Neuronal stem cell (in vitro differentiated cells): ENCODE measurements around the gene PKD1.

Experiments
- DNase-seq: peaks from one replicate; pipeline ENCODE4 v3.0.0-alpha.2; 2013; ENCODE audit warnings: low spot score
- H2AFZ ChIP-seq: one replicate; pipeline ENCODE4 v1.6.1; 2013; ENCODE audit warnings: mild to moderate bottlenecking, low read length, inconsistent platforms
- H2AK5ac ChIP-seq: 2 replicates; pipeline ENCODE4 v1.6.1; 2013; ENCODE audit warnings: low read depth, mild to moderate bottlenecking, inconsistent platforms, low read length, moderate library complexity, mixed read lengths
- H2BK120ac ChIP-seq: 2 replicates; pipeline ENCODE4 v1.6.1; 2013; ENCODE audit warnings: low read depth, mild to moderate bottlenecking, inconsistent platforms, low read length, moderate library complexity, mixed read lengths
- H2BK12ac ChIP-seq: one replicate; pipeline ENCODE4 v1.6.1; 2013; ENCODE audit warnings: low read length, inconsistent platforms
- H2BK15ac ChIP-seq: 2 replicates; pipeline ENCODE4 v1.6.1; 2013; ENCODE audit warnings: mild to moderate bottlenecking, low read length, inconsistent platforms, mixed read lengths
- H2BK5ac ChIP-seq: one replicate; pipeline ENCODE4 v1.6.1; 2013; ENCODE audit warnings: inconsistent platforms, mild to moderate bottlenecking, low read length, moderate library complexity
- H3K14ac ChIP-seq: one replicate; pipeline ENCODE4 v1.6.1; 2013; ENCODE audit warnings: low read length, inconsistent platforms
- H3K18ac ChIP-seq: 2 replicates; pipeline ENCODE4 v1.6.1; 2013; ENCODE audit warnings: low read length, inconsistent platforms
- H3K23ac ChIP-seq: 2 replicates; pipeline ENCODE4 v1.6.1; 2013; ENCODE audit warnings: low read depth, mild to moderate bottlenecking, mixed read lengths, low read length, inconsistent platforms; ENCODE audit not compliant: poor library complexity
- H3K27ac ChIP-seq: replicated peaks from 3 replicates; pipeline ENCODE4 v1.5.1; 2013; ENCODE audit warnings: low read length, inconsistent platforms
- H3K27me3 ChIP-seq, 3 experiments: 2 replicates each; pipeline ENCODE4 v1.6.1; 2013; ENCODE audit warnings: low read length in 3 of 3, mild to moderate bottlenecking in 2 of 3, inconsistent platforms in 1 of 3, low read depth in 1 of 3, mixed read lengths in 1 of 3, moderate library complexity in 1 of 3; ENCODE audit not compliant: control insufficient read depth in 3 of 3, insufficient read depth in 3 of 3
- H3K36me3 ChIP-seq, 2 donors: replicated peaks in 1 of 2; 2 replicates each; pipeline ENCODE4 v1.6.1; 2013; ENCODE audit warnings: low read length in 2 of 2; ENCODE audit not compliant: control insufficient read depth in 2 of 2, insufficient read depth in 2 of 2
- H3K4ac ChIP-seq: 2 replicates; pipeline ENCODE4 v1.6.1; 2013; ENCODE audit warnings: inconsistent platforms, mild to moderate bottlenecking, low read length, moderate library complexity
- H3K4me1 ChIP-seq, 2 donors: 1 replicate in 1 of 2; 2 replicates in 1 of 2; pipeline ENCODE4 v1.6.1; 2013; ENCODE audit warnings: low read length in 2 of 2, low read depth in 1 of 2; ENCODE audit not compliant: control insufficient read depth in 2 of 2, insufficient read depth in 1 of 2
- H3K4me2 ChIP-seq: one replicate; pipeline ENCODE4 v1.6.1; 2013; ENCODE audit warnings: mild to moderate bottlenecking, low read length, inconsistent platforms; ENCODE audit not compliant: insufficient read depth, poor library complexity, severe bottlenecking
- H3K4me3 ChIP-seq, 2 donors: 2 replicates each; pipeline ENCODE4 v1.5.1; 2013; ENCODE audit warnings: low read length in 2 of 2, mild to moderate bottlenecking in 2 of 2, inconsistent platforms in 1 of 2, moderate library complexity in 1 of 2
- H3K79me1 ChIP-seq: one replicate; pipeline ENCODE4 v1.6.1; 2013; ENCODE audit warnings: low read depth, mild to moderate bottlenecking, inconsistent platforms, low read length, moderate library complexity
- H3K9ac ChIP-seq: one replicate; pipeline ENCODE4 v1.6.1; 2013; ENCODE audit warnings: mild to moderate bottlenecking, low read depth, low read length, inconsistent platforms; ENCODE audit not compliant: poor library complexity
- H3K9me3 ChIP-seq, 2 donors: replicated peaks in 1 of 2; 2 replicates each; pipeline versions ENCODE3 to v1.6.1; 2013; ENCODE audit warnings: low read length in 2 of 2, mild to moderate bottlenecking in 2 of 2, inconsistent platforms in 1 of 2, low read depth in 1 of 2, mixed read lengths in 1 of 2, moderate library complexity in 1 of 2; ENCODE audit not compliant: control insufficient read depth in 2 of 2, insufficient read depth in 1 of 2
- H4K8ac ChIP-seq: one replicate; pipeline ENCODE4 v1.6.1; 2013; ENCODE audit warnings: low read depth, mild to moderate bottlenecking, inconsistent platforms, low read length, moderate library complexity
- H4K91ac ChIP-seq: one replicate; pipeline ENCODE4 v1.6.1; 2013; ENCODE audit warnings: low read length, low read depth, mild to moderate bottlenecking, inconsistent platforms; ENCODE audit not compliant: poor library complexity
- WGBS, 2 donors: extraction: QIAGEN DNeasy Blood & Tissue Kit; methylation state at CpG; one replicate each; pipeline ENCODE4 v1.1.7; 2013; ENCODE audit warnings: missing lambda C conversion rate in 2 of 2, mixed read lengths in 1 of 2; ENCODE audit not compliant: insufficient read length in 2 of 2, insufficient replicate concordance in 1 of 2; ENCODE audit errors: extremely low coverage in 2 of 2; 5-methylcytosine and 5-hydroxymethylcytosine counted together

The PKD1 gene

DNA sequence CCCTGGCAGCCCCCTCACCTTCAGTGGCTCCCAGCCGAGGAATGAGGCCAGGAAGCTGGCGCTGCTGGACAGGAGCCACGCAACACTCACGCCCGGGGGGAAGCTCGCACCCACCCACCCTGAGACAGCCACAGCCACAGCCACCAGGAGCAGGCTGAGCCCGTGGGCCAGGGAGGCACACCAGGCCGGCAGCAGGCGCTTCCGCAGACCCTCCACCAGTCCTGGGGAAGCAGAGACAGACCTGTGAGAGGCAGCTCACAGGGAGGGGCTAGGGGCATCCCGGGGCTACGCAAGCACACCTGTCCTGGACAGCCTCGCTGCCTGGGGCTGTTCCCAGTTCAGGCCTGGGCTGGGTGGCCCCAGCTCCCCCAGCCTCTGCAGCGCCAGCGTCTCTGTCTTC, 41.9 kb downstream of the PKD1 start:
- peaks cover 11% of the 10 kb centered on the region for H3K79me1 ChIP-seq
- no peak overlapping the region for H2BK5ac ChIP-seq
- no peak overlapping the region for H4K91ac ChIP-seq
- H3K9me3 ChIP-seq: no peaks in the 10 kb centered on the region
- no peak overlapping the region for H3K4me2 ChIP-seq
- H3K4me1 ChIP-seq: peaks cover 0 to 16% of the 10 kb centered on the region in 2 donors
- no peaks in the 10 kb centered on the region for H3K27me3 ChIP-seq
- H2BK15ac ChIP-seq: no peak overlapping the region
- no peak for DNase-seq
- no peak overlapping the region for H2AFZ ChIP-seq
- no peak overlapping the region for H2BK120ac ChIP-seq
- H2BK12ac ChIP-seq: no peak overlapping the region
- H4K8ac ChIP-seq: no peak overlapping the region
- WGBS, 2 donors: no CpG with 5 or more reads among the region's 15 CpGs
- H2AK5ac ChIP-seq: no peak overlapping the region
- H3K27ac ChIP-seq: no peak overlapping the region
- no peak overlapping the region for H3K23ac ChIP-seq
- no peak overlapping the region for H3K14ac ChIP-seq
- no peak overlapping the region for H3K4ac ChIP-seq
- no peak overlapping the region for H3K18ac ChIP-seq
- peaks cover 30 to 80% of the 10 kb centered on the region in 2 donors for H3K36me3 ChIP-seq
- no peak overlapping the region for H3K4me3 ChIP-seq
- H3K9ac ChIP-seq: peak overlapping the region; percentile 44

DNA sequence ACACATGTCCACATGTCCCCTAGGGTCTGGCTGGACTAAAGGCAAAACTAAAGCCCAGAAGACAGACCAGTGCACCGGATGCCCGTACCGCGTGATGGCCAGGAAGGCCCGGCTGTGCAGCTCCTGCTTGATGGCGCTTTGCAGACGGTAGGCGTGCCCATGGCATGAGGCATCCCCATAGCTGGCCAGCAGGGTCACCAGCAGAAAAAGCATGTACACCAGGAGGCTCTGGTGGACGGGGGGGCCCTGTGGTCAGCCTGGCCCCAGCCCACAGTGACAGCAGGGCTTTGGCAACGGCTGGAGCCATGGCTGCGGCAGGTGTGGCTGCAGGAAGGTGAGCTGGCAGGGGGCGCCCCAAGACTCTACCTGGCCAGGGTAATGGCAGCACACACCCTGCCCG, 42.8 kb downstream of the PKD1 start:
- H2BK5ac ChIP-seq: peak overlapping the region; percentile 13
- H3K18ac ChIP-seq: peak overlapping the region; percentile 76
- peaks cover 13% of the 10 kb centered on the region for H3K79me1 ChIP-seq
- no peak overlapping the region for H3K23ac ChIP-seq
- no peak overlapping the region for H2AK5ac ChIP-seq
- WGBS, 2 donors: no CpG with 5 or more reads among the region's 13 CpGs
- H3K4me1 ChIP-seq: peaks cover 0 to 16% of the 10 kb centered on the region in 2 donors
- no peak overlapping the region for H2BK12ac ChIP-seq
- DNase-seq: no peak
- H2AFZ ChIP-seq: no peak overlapping the region
- no peak overlapping the region for H2BK15ac ChIP-seq
- H3K4me2 ChIP-seq: no peak overlapping the region
- peak overlapping the region; percentile 43 for H4K8ac ChIP-seq
- no peak overlapping the region for H3K4me3 ChIP-seq
- peak overlapping the region; percentile 9 for H3K9ac ChIP-seq
- no peak overlapping the region for H3K14ac ChIP-seq
- no peaks in the 10 kb centered on the region for H3K27me3 ChIP-seq
- H3K27ac ChIP-seq: no peak overlapping the region
- H3K4ac ChIP-seq: no peak overlapping the region
- no peaks in the 10 kb centered on the region for H3K9me3 ChIP-seq
- peaks cover 36 to 89% of the 10 kb centered on the region in 2 donors for H3K36me3 ChIP-seq
- no peak overlapping the region for H2BK120ac ChIP-seq
- no peak overlapping the region for H4K91ac ChIP-seq

DNA sequence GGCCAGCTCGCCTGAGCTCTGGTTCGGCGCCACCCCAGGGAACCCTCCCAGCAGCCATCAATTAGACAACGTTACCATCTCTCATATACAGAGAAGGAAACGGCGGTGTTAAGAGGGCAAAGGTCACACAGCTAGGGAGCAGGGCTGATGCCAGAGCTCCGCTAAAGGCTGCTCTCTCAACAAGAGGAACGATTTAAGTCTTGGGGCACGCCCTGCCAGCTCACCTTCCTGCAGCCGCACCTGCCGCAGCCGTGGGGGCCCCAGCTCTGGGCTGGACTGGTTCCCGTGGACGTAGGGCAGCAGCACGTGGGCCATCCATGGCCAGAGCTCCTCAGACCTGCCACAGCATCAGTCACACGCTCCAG, 43.5 kb downstream of the PKD1 start:
- Histone ChIP-seq H4K8ac (no peak overlapping the region), H3K4ac (no peak overlapping the region), H3K4me3 (no peak overlapping the region), H2BK120ac (no peak overlapping the region), H2BK15ac (no peak overlapping the region), H3K18ac (peak overlapping the region; percentile 76), H2BK12ac (peak overlapping the region; percentile 22), H2BK5ac (peak overlapping the region; percentile 78), H3K14ac (no peak overlapping the region), H2AFZ (no peak overlapping the region), H3K9me3 (no peaks in the 10 kb centered on the region), H3K27ac (no peak overlapping the region), H3K4me2 (no peak overlapping the region), H3K36me3 (peaks cover 40 to 91% of the 10 kb centered on the region in 2 donors), H3K79me1 (peaks cover 13% of the 10 kb centered on the region), H3K4me1 (peaks cover 0 to 16% of the 10 kb centered on the region in 2 donors), H4K91ac (no peak overlapping the region), H2AK5ac (peak overlapping the region; percentile 92), H3K9ac (peak overlapping the region; percentile 97), H3K27me3 (no peaks in the 10 kb centered on the region), H3K23ac (peak overlapping the region; percentile 55)
- no CpG with 5 or more reads among the region's 16 CpGs for WGBS, 2 donors
- DNase-seq: no peak

DNA sequence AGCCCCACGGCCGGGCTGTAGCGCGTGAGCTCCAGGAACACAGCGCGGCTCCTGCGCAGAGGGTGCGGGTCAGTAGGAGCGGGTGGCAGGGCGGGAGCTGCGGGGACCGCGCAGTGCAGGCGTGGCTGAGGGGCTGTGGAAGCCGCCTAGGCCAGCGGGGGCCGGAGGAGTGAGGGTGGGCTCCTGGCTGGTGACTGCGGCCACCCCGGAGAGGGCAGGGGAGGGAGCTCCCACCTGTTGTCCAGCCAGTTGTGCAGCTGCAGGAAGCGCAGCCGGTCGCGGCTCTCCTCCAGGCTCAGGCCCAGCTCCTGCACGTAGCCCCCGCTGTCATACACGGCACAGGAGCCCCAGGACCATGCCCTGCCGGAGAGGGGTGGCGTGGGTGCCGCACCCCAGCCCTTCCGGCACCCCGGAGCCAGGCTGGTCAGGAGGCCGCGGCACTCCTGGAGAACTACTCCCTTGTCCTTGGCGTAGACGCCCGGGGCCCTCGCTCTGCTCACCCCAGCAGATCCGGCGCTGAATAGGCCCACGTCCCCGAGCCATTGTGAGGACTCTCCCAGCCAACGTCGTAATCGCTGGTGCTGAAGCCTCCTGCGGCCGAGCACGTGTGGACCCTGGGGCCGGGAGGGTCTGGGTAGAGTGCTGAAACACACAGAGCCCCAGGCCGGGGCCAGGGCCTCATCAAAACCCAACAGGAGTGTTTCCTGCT, 44.0 kb downstream of the PKD1 start:
- H3K18ac ChIP-seq: peak overlapping the region; percentile 99
- peak overlapping the region; percentile 100 for H3K14ac ChIP-seq
- no peak overlapping the region for H2AFZ ChIP-seq
- peak overlapping the region; percentile 54 for H3K27ac ChIP-seq
- no peak overlapping the region for H4K91ac ChIP-seq
- no peak overlapping the region for H2BK120ac ChIP-seq
- H3K27me3 ChIP-seq: no peaks in the 10 kb centered on the region
- H3K4me2 ChIP-seq: peak overlapping the region; percentile 91
- H3K4me1 ChIP-seq: peaks cover 0 to 16% of the 10 kb centered on the region in 2 donors
- peak overlapping the region; percentile 82 for H4K8ac ChIP-seq
- H3K9me3 ChIP-seq: no peaks in the 10 kb centered on the region
- H2AK5ac ChIP-seq: peak overlapping the region; percentile 98
- H3K4me3 ChIP-seq: peak overlapping the region in 1 of 2 donors; percentile 82
- H2BK15ac ChIP-seq: peak overlapping the region; percentile 98
- peak overlapping the region; percentile 93 for H3K23ac ChIP-seq
- H3K9ac ChIP-seq: peak overlapping the region; percentile 97
- H3K36me3 ChIP-seq: peaks cover 44 to 91% of the 10 kb centered on the region in 2 donors
- H2BK5ac ChIP-seq: peak overlapping the region; percentile 78
- H3K4ac ChIP-seq: peak overlapping the region; percentile 66
- H2BK12ac ChIP-seq: peak overlapping the region; percentile 94
- no CpG with 5 or more reads among the region's 49 CpGs for WGBS, 2 donors
- DNase-seq: no peak
- peaks cover 13% of the 10 kb centered on the region for H3K79me1 ChIP-seq
